GM18517 (cell line): Measurements from ENCODE around the gene GLTP.

Experiments
- ATAC-seq: cut with Tn5 transposase; IDR thresholded peaks from one replicate; pipeline ENCODE4 v1.9.1; 2021; ENCODE audit warnings: mild to moderate bottlenecking, moderate library complexity; ENCODE audit not compliant: unreplicated experiment

The GLTP gene

GRCh38 chr12:109822951-109823411, 57.4 kb downstream of the GLTP start:
- ATAC-seq, result no peak

GRCh38 chr12:109822416-109822815, 57.9 kb downstream of the GLTP start:
- ATAC-seq, result no peak

- no peak for ATAC-seq
Measured at GRCh38 chr12:109821968-109822367, 58.4 kb downstream of the GLTP start.

- no peak for ATAC-seq
Measured at GRCh38 chr12:109820816-109821381, 59.4 kb downstream of the GLTP start.

GRCh38 chr12:109818905-109819500, 61.3 kb downstream of the GLTP start:
- no peak for ATAC-seq

GRCh38 chr12:109818253-109818652, 62.1 kb downstream of the GLTP start:
- ATAC-seq, result no peak

- no peak for ATAC-seq
Measured at GRCh38 chr12:109817627-109818231, 62.6 kb downstream of the GLTP start.

- no peak for ATAC-seq
Measured at GRCh38 chr12:109816870-109817269, 63.5 kb downstream of the GLTP start.

GRCh38 chr12:109815757-109816617, 64.4 kb downstream of the GLTP start:
- ATAC-seq, result no peak

- ATAC-seq, result no peak
Measured at GRCh38 chr12:109815225-109815624, 65.1 kb downstream of the GLTP start.

- ATAC-seq, result no peak
Measured at GRCh38 chr12:109814600-109815150, 65.7 kb downstream of the GLTP start.

- no peak for ATAC-seq
Measured at GRCh38 chr12:109813810-109814416, 66.4 kb downstream of the GLTP start.

GRCh38 chr12:109811624-109811995, 68.7 kb downstream of the GLTP start:
- no peak for ATAC-seq

- no peak for ATAC-seq
Measured at GRCh38 chr12:109810954-109811623, 69.3 kb downstream of the GLTP start.

GRCh38 chr12:109808876-109809646, 71.3 kb downstream of the GLTP start:
- no peak for ATAC-seq

- ATAC-seq, result no peak
Measured at GRCh38 chr12:109807954-109808643, 72.2 kb downstream of the GLTP start.

GRCh38 chr12:109804820-109805761, 75.2 kb downstream of the GLTP start:
- no peak for ATAC-seq

- ATAC-seq, result no peak
Measured at GRCh38 chr12:109803678-109804077, 76.7 kb downstream of the GLTP start.
